GM21390 (cell line): ENCODE measurements around the gene NHSL1.
"Not testable (repeated sequence)": the region's sequence is repeated elsewhere in the genome, so short reads cannot be mapped to it uniquely, and the experiment has no call there.

ENCODE experiments used
- ATAC-seq: cut with Tn5 transposase; IDR thresholded peaks from one replicate; pipeline ENCODE4 v1.9.1; 2021; ENCODE audit not compliant: unreplicated experiment

Gene NHSL1

DNA sequence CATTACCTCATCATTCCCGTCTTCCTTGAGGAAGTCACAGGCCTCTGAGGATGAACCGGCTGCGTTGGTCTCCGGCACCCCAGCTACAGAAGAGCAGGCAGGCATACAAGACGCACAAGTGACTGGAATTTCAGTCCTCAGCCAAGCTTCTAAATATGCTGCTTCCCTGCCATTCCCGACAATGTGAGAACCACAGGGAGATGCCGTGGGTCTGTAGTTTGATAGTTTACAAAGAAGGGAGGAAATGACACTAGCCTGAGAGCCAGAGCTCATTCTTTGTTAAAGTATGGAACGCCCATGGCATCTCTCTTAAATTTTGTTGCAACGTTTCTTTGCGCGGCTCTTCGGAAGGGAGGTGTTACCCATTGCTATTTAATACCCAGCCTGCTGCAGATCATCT is 69.5 kb downstream of the NHSL1 start:
- ATAC-seq = no peak

DNA sequence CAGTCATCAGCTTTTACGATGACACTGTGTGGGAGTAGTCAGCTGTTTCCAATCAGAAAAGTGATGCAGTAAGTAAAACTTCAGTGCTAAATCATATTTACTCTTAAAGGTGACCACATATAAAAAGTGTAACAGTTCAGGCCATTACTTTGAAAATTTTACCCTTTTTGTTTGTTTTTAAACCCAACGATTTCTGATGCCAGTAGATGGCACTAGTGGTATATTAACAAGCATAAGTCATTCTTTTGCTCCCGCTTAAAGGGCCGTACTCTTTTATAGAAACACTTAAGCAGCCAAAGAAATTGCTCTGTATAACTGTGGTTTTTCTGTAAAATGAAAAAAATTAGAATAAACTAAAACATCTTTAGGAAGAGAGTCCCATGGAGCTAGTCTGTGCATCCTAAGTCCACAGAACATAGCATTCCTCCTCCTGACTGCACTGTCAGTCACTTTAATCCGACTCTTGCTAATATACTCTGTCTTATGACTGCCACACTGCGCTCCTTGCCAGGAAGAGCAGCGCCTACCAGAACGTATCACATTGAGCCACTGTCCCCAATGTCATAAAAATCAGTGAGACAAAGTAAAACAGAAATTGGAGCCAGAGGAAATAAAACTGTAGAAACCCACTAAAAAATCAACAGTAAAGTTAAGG is 70.2 kb downstream of the NHSL1 start:
- no peak for ATAC-seq

DNA sequence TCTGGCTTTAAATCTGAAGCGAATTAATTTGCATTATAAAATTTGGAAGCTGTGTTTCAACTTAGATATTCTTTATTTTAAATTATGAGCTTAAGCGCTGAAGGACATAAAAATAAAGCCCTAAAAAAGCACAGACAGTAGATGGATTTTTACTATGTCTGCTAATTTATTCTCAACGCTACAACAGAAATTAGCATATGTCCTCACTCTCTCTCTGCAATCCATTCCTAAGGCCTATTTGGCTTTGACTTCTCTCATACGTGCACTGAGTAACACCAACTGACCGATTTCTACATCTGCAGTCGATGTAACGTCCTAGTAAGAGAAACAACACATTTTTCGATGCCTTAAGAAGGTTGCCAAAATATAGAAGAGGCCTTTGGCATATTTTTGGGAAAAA is 71.6 kb downstream of the NHSL1 start:
- ATAC-seq = no peak

DNA sequence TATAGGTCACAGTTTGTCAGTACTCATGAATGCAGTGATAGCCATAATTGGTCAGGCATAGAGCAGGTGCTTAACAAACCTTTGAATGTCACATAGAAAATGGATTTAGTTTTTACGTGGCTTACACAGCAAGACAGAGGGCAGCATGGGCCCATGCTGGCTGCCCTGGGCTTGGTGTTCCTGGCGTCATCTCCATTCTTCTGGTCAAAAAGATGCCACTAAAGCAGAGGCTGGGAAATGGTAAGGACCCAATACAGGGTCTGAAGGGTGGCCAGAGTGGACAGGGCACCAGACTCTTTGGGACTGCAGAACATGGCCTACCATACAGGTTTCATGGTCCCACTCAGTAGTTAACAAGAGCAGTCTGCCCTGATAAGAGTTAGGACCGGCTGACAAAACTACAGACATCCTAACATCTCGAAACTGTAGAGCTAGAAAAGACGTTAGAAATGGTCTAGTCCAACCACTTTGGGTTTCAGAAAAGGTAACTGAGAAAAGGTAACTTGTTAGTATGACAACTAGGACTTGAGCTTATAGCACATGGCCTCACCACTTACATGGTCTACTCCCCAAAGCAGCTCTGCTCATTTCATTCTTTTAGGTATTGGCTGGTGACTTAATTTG is 72.7 kb downstream of the NHSL1 start:
- no peak for ATAC-seq

DNA sequence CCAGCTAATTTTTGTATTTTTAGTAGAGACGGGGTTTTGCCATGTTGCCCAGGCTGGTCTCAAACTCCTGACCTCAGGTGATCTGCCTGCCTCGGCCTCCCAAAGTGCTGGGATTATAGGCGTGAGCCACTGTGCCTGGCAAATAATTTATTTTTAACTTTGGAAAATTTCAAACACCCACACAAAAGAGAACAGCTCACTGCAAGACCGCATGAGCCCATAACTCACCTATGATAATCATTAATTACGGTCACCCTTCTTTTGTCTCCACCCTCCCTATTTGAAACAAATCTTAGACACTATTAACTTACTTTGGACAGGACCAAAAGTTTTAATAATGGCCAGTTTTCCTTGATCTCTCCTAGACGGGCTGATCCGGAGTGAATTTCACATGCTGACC is 74.0 kb downstream of the NHSL1 start:
- not testable (repeated sequence) for ATAC-seq

DNA sequence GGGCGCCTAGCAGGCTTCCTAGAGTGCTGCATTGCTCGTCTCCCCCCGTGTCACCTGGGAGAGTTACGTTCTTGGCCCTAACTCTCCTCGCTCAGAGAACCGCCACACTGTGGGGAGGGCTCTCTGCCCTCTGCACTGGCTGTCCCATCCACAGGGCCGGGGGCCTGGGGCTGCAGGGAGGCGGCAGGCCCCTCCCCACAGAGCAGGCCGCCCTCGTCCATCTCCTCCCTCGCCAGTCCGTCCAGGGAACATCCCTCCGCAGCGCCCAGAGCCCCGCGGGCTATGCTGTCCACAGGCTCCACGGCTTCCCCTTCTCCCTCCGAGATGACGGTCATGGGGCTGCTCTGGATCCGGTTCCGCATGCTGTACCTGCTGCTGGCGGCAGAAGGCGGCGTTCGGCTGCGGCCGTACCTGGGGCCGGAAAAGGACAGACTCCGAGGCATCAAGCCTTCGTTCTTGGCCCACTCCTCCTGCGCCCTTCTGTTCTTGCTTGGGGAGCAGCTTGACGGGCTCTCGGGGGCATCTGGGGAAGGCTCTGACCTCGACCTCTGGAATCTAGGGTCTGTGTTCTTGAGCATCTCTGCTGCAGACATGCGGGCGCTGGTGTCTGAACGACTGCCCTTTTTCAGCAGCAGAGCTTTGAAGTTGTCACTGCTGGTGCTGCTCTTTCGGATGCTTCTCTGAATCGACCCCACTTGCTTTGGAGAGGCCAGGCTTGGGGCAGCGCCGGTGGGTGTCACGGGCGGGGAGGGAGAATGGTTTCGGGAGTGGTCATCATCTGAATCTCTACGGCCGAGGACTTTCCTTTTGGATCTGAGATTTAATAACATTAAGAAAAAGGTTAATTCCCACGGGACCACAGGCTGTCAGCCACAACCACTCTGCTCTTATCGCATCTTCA is 75.0 kb downstream of the NHSL1 start:
- no peak for ATAC-seq

DNA sequence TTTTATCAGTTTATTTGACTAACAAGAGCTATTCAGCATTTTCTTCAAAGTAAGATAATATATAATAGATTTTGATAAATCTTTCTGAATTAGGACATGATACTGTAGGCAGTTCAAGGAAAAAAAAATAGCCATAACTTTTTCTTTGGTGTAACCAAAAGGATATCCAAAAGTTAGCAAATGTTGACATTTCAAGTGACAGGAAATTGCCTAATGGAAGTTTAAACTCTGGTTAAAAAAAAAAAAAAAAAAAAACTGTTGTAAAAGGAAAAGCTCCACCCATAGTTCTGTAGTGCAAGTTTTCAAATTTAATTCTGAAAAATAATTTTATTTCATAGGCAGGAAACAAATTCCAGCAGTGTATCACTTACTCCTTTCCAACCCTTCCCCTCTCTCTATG is 76.4 kb downstream of the NHSL1 start:
- ATAC-seq = no peak

DNA sequence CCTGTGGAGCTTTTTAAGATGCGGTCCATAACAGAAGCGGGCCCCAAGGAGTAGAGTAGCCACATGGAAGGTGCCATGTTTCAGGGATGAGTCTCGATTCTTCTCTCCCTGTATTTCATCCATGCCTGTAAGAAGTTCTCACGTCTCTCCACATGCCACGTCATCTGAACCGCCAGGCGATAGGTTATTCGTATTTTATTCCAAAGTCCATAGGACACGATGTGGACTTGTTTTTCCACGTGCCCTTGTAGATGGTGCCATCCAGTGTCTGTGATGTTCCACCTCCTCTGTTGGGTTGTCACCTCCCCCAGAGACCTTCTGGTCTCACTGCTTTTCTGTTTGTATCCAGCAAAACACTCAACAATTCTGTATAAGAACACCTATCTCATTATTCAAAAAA is 77.7 kb downstream of the NHSL1 start:
- ATAC-seq = no peak

DNA sequence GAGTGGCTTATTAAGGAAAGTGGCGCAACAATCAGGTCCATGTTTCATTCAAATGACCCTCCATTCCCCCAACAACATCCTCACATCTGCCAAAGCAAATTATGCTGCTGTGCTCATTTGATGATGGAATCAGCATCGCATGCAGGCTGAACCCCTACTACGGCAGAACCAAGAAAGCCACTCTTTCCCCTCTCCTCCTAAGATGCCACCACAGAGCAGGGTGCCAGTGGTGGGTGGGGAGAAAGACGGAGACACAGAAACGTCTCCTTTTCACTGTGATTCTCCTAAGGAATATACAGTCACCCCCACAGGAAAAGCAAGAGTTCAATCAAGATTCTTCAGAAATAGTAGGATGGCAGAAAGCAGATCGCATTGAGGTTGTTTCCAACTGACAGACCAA is 78.2 kb downstream of the NHSL1 start:
- ATAC-seq = no peak

DNA sequence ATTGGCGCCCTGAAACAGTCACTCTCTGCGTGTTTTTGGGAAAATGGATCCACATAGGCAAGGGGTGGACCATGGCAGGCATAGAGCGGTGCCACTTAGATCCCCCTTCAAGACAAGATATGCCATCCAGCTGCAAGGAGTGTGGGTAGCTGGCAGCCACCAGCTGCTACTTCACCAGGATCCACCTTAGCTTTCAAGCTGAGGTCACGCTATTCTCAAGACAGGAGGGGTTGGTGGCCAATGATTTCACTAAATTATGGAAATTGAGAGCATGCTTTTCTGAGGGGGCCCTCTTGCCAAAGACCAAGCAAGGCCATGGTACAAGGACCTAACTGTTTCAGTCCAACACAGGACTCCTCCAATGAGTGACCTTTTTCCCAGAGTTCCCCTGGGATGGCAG is 78.9 kb downstream of the NHSL1 start:
- ATAC-seq = no peak

DNA sequence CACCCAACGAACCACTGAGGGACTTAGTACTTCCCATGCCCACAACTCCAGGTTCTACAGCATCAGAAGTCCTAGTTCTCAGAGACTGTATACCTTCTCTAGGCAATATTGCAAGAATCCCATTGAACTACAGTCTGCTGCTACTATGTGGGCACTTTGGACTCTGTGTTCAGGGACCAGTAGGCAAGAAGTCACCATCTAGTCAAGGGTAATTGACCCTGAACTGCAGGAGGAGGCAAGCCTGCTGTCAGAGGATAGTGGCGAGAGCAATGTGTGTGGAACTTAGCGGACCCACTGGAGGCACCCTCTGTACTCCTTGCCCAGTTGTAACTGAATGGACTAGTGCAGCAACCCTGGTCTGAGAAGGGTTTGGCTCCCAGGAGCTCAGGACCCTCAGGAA is 79.5 kb downstream of the NHSL1 start:
- no peak for ATAC-seq

DNA sequence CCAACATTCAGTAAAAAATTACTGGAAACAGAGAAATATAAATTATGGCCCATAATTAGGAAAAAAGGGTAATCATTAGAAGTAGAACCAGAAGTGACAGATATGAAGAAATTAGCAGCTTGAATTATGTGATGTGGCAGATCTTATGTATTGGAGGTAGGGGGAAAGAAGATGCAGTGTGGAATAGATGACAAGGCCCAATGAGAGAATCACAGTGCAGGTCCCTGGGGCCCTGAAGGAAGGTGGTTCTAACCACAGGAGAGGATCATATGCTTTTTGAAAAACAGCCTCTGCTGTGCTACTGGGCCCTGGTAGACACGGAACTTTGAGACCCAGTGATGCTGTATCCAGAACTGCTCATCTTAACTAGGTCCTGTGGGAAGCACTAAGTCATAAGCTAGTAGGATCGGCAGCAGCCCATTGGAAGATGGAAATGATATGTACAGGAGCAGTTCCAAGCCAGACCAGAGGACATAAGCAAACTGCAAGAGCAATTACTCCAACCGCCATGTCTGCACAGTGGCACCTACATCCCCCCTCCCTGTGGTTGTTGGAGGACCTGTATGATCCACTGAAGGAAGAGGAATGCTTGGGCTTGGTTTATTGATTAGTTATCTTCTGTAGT is 81.1 kb downstream of the NHSL1 start:
- ATAC-seq = no peak

DNA sequence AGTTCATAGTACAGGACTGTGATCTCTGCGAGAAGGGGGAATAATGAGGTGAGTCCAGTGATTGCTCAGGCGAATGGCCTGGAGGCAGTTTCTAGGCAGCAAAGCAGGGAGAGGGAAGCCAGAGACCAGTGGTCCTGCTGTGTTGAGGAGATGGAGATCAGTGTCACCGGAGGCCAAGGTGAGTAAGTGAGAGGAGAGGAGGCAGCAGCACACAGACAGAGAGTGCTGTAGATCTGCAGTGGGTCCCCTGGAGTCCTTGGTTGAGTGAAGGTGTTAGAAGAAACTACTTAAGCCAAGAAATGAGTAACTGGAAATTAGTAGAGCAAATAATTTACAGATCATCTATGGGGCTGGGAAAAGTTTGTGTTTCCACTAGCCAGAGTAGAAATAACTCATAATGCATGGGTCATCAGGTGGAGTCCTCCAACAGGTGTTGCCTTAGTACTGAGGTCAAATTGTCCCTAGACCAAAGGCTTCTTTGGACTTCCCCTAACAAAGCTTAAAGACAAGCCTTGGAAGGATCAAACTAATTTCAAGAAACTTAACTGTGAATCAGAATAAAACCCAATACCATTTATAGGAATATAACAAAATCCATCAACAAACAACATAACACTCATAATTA is 81.7 kb downstream of the NHSL1 start:
- no peak for ATAC-seq

DNA sequence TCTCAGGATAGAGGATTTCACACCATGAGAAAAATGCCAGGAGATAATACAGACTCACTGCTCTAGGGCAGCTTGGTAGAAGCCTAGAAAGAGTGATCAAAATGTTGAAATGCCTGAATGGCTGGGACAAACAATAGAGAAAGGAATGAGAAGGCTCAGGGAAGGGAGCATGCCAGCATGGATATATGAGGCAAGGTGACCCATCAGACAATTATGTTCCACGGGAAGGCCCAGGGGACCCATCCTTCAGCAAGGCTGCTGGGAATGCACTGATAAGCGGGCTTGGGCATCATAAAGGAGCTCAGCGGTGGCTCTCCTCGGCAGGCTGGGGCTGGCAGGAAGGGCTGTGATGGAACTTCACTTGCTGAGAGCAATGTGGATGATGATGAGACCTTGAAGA is 83.1 kb downstream of the NHSL1 start:
- no peak for ATAC-seq

DNA sequence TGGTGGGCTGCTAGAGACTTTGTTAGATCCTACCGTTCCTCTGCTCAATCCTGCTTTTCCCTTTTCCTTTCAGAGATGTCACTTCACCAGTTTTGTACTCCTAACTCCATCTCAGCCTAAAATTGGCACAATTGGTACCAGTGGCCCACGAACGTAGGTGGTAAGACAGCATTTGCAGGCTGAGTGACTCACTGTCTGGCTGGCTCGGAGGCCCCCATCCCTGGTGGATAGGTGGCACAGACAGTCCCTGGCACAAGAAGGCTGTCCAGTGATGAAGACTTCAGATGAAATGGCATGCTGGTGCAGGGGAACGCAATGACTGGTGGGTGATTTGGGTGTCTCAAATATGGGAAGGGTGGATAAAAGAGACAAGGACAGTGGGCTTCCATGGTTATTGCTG is 84.2 kb downstream of the NHSL1 start:
- no peak for ATAC-seq

DNA sequence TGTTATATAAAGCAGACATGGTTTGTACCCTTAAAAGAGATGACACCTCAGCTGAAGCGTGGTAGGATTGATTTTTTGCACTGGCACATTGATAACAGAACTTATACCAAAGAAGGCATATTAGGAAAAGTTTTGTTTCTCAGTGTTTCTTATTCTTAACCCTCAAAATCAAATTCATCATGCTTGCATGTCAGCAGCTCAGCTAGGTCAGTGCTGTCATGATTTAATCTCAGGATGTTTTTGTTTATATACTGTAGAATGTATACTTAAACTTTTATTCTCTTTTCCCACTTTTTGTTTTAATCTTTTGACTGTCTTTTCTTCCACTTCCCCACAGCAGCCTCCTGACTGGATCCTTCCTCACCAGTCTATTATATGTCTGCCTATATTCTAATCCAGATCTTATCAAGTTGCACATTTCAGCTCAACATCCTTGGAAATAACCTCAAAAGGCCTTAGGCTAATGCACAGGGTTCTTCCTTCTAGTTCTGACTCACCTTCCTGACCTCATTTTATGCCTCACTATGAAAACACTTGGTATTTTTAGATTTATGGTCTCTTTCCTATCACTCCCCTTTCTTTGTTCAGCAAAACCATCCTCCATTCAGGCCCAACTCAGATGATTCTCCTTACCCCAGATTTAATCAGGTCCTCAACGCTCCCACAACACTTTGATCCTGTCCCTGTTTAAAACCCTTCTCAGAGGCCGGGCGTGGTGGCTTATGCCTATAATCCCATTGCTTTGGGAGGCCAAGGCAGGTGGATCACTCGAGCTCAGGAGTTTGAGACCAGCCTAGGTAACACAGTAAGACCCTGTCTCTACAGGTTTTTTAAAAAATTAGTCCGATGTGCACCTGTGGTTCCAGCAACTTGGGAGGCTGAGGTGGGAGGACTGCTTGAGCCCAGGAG is 88.1 kb downstream of the NHSL1 start:
- ATAC-seq = no peak

DNA sequence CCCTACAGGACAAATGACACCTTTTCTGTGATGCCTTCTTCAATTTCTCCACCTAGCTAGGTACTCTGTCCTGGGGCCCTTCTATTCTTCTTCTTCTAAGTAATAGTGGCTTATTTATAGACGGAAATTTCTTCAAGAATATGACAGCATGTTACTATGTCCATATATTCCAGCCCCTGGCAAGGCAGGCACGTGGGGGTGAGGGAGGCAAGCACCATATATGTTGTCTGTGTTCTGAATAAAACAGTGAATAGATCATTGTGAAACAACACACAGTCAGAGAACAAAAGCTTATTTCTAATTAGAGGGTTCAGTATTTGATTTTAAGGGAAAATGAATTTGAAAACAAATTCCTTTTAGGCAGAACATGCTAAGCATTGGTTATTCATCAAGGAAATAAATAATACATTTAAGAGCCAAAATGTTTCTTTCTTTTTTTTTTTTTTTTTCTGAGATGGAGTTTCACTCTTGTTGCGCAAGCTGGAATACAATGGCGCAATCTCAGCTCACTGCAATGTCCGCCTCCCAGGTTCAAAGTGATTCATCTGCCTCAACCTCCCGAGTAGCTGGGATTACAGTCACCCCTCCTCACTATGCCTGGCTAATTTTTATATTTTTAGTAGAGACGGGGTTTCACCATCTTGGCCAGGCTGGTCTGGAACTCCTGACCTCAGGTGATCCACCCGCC is 89.1 kb downstream of the NHSL1 start:
- ATAC-seq = no peak

DNA sequence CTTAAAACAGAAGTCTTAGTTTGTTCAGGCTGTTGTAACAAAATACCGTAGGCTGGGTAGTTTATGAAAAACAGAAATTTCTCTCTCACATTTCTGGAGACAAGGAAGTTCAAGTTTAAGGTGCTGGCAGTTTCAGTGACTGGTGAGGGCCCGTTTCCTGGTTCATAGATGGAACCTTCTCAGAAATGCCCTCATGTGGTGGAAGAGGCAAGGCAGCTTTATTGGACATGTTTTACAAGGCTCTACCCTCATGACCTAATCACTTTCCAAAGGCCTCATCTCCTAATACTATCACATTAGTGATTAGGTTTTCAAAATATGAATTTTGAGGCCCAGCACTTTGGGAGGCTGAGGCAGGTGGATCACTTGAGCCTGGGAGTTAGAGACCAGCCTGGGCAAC is 92.9 kb downstream of the NHSL1 start:
- ATAC-seq = no peak

DNA sequence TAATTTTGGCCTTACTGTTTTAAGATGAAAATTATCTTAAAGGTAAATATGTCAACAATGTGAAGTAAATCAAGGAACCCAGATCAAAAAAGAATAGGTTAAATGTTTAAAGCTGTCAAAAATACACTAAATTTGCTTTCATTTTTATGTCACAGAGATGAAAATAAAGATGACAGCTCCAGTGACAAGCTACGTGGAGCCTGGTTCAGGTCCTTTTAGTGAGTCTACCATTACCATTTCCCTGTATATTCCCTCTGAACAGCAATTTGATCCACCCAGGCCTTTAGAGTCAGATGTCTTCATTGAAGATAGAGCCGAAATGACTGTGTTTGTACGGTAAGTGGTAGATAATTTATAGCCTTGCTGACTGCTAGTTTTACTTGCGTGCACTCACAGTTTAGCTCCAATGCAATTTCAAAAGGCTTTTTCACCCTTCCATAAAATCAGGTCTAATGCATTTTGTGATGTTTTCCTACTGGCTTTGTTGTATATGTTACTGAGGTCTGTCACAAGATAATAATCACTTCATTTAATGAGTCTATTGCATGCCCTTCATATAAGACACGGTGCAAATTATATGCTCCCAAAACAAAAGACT is 93.4 kb downstream of the NHSL1 start:
- no peak for ATAC-seq
